GM19397 (cell line): ENCODE data around the gene IRAK1.
"Not testable (repeated sequence)": the region's sequence is repeated elsewhere in the genome, so short reads cannot be mapped to it uniquely, and the experiment has no call there.

Experiments
- ATAC-seq: cut with Tn5 transposase; IDR thresholded peaks from one replicate; pipeline ENCODE4 v1.9.1; 2021; ENCODE audit warnings: mild to moderate bottlenecking, moderate library complexity; ENCODE audit not compliant: unreplicated experiment

The IRAK1 gene

DNA sequence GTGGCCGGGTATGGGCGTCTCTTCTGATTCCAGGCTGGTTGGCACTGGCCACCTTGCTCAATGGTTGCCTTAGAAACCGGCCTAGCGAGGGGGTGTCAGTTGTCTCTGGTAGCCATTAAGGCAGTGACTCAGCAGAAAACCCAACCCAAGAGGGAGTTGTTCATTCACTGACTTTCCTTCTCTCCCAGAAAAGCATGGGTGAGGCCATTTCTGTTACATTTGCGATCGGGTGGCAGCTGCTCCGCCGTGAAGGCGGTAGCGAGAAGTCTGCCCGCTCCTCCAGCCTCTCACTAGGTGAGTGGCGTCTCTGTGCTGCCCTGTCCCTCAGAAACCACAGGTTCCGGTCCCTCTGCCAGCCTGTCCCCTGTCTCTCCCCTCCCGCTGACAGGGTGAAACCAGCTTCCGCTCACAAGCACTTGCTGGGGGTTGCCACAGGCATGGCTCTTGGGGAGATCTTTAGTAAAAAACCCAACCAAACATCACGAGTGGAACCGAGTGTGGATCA is 17.4 kb downstream of the IRAK1 start:
- no peak for ATAC-seq

GRCh38 chrX:154000051-154000450 is 19.7 kb downstream of the IRAK1 start:
- no peak for ATAC-seq

DNA sequence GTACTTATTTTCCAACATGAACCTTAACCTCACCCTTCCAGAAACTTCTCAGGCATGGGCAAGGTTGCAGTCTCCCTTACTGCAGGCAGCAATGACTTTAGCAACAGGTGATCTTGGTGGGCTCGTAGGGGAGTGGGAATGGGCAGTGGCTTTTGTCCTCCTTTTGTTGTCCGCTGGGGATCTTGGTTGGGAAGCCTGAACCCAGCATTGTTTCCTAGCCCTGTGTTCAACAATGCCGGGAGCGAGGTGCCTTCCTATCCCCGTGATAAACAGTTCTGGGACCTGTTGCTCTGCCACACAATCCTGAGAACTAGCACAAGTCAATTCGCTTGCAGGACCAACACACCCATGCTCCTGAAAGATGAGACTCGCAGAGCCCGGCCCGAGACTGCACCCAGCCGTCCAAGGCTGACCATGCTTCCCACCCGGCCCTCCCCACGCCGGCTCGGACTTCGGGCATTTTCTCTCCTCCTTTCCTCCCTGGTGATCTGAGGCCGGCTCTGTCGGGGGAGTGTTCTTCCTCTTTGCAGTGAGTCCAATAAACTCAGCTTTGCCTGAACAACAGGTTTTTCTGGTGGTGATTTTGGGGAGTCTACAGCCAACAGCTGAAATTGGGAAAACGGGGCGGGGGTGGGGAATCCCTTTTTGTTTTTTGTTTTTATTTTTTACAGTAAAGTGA is 20.2 kb downstream of the IRAK1 start:
- no peak for ATAC-seq

- no peak for ATAC-seq
Observed at GRCh38 chrX:153995504-153995903, 24.2 kb downstream of the IRAK1 start.

DNA sequence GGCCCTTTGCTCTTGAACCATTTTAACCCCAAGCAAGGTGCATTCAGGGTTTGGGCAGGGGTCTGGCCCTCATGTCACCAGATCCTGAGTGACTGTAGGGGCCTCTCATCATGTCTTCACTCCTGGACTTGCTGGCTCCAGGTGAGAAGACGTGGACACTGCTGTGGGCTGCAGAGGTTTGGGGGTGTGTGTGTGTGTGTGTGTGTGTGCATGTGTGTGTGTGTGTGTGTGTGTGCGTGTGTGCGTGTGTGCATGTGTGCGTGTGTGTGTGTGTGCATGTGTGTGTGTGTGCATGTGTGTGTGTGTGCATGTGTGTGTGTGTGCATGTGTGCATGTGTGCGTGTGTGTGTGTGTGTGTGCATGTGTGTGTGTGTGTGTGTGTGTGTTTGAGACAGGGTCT is 25.3 kb downstream of the IRAK1 start:
- ATAC-seq, result not testable (repeated sequence)

- ATAC-seq, result no peak
Observed at GRCh38 chrX:153993978-153994377, 25.7 kb downstream of the IRAK1 start.

DNA sequence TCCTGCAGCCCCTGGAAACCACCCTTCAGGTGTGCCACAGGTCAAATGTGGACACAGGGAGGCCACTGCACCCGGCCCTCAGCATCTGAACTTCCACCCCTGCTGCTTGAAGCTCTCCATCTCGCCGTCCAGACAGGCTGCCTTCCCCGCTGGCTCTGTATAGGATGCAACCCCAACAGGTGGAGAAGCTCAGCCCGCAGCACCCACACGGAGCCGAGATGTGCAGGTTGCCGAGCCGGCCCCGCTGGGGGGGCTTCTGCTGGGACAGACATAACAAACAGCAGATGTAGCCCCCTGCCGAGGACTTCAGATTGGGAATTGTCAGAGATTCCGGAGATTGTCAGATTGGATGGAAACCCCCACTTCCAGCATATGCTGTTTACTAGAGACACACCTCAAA is 26.6 kb downstream of the IRAK1 start:
- ATAC-seq, result no peak

- no peak for ATAC-seq
Observed at GRCh38 chrX:153992180-153992579, 27.5 kb downstream of the IRAK1 start.

GRCh38 chrX:153991013-153991580 is 28.6 kb downstream of the IRAK1 start:
- ATAC-seq, result no peak

DNA sequence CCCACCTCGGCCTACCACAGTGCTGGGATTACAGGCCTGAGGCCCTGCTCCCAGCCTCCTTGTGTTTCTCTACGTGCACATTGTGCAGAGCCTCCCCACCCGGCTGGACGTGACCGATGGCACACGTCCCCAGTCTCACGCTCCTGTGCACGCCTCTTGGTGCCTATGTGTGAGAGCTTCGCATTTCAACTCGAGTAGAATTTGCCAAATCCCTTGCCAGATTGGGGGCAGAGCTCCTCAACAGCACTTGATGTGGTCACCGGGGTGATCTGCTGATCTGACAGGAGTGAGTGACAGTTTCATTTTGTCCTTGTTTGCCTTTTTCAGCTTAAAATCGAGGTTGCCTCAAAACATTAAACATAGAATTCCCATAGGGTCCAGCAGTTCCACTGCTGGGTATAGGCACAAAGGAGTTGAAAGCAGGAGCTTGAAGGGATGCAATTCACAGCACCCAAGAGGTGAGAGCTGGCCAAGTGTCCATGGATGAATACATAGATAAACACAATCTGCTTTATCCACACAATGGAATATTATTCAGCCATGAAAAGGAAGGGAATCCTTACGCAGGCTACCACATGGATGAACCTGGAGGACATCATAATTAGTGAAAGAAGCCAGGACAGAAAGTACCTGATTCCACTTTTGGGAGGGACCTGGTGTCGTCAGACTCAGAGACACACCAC is 29.6 kb downstream of the IRAK1 start:
- ATAC-seq, result no peak

GRCh38 chrX:153988493-153988892 is 31.2 kb downstream of the IRAK1 start:
- no peak for ATAC-seq

- ATAC-seq, result no peak
Observed at GRCh38 chrX:153984351-153985178, 35.1 kb downstream of the IRAK1 start.

DNA sequence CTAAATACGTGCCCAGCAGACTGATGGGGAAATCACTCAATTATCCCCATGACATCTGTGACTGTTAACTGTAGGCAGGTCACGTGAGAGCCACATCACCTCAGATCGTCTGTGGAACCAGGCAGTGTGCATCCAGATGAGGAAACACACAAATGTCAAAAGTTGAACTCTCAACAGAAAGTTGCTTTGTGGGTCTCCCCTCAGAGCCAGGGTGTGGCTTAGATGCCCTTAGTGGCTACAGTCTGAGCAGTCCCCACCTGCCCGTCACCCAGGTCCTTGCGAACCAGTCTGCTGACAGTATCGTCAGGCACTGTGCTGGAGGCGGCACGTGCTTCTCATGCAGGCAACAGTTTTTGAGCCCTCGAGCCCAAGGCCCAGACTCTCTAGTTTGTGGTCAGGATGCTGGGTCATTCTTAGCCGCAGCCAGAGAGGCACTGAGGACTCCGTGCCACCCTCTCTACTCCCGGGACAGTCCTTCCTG is 36.3 kb downstream of the IRAK1 start:
- no peak for ATAC-seq

DNA sequence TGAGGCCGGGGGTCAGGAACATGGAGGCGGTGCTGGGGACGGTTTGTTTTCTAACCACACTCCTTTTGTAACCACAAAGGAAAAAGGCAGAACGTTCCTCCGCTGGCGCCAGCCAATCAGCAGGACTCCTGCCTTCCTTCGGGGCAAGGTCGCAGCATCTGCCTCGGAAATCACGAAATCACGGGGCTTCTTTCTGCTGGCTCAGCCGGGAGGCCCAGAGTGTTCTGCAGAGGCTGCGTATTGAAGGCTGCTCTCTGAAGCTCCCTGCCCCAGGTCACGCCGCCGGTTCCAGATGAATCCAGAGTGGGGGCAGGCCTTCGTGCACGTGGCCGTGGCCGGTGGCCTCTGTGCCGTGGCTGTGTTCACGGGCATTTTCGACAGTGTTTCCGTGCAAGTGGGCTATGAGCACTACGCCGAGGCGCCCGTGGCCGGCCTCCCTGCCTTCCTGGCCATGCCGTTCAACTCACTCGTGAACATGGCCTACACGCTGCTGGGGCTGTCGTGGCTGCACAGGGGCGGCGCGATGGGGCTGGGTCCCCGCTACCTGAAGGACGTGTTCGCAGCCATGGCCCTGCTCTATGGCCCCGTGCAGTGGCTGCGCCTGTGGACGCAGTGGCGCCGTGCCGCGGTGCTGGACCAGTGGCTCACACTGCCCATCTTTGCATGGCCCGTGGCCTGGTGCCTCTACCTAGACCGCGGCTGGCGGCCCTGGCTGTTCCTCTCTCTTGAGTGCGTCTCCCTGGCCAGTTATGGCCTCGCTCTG is 37.8 kb downstream of the IRAK1 start:
- ATAC-seq, result no peak

DNA sequence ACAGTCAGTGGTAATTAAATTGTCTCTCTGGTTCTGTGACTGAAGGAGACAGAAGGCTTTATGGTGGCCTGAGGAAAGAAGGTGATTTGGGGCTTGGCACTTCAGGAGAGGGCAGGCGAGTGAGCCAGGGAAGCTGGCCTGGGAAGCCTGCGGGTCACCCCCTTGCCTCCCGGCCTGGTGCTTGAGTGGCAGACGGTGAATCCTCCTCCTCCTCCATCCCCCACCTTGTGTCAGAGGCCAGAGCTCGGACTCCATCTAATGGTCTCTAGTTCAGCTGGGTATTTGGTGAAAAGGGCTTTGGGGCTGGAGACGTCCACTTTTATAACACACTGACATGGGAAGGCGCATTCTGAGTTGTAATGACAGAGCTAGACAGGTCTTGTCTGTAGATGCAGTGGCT is 38.5 kb downstream of the IRAK1 start:
- no peak for ATAC-seq

DNA sequence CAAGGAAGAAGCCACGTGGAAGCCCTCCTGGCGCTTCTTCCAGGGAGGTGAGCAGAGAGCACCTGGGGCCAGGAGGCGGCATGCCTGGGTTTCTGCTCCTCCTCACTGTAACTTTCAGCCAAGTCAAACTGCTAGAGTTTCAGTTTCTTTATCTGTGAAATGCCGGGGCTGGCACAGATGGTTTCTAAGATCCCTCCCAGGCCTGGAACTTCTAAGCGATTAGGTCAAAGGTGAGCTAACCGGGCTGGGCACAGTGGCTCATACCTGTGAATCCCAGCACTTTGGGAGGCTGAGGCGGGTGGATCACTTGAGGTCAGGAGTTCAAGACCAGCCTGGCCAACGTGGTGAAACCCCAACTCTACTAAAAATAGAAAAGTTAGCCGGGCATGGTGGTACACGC is 39.3 kb downstream of the IRAK1 start:
- ATAC-seq, result not testable (repeated sequence)

DNA sequence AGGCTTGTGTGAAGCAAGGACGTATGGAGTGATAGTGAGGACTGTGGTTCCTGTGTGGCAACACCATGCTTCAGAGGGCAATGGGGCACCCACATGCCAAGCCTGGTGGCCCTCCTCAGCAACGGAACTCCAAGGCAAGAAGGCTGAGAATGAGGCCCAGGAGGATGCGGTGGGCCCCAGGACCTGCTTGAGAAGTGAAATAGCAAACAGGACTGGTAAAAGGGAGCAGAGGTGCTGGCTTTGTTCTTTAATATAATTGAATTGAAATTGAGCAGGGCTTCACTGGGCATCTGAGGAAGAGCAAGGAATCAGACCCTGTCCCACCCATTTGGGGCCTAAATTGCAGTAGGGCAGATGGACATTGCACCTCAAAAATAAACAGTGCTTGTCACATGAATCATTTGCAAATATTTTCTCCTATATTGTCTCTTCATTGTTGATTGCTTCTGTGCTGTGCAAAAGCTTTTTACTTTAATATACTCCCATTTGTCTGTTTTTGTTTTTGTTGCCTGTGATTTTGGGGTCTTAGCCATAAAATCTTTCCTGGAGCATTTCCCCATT is 44.9 kb downstream of the IRAK1 start:
- no peak for ATAC-seq

GRCh38 chrX:153974003-153974725 is 45.5 kb downstream of the IRAK1 start:
- ATAC-seq, result no peak
